GM12878 (cell line): ENCODE results near the gene NSDHL. TPM values are rescaled to one million over a fixed set of nuclear protein-coding genes. Genes with fewer than 3 reads are reported as not detected.

Experiments used
- ATAC-seq: fragments of 200-7000 bp; cut with Tn5 transposase; 3 replicates; pipeline ENCODE4 v1.9.1; 2020; ENCODE audit warnings: mild to moderate bottlenecking, moderate library complexity
- BruUV-seq: library from RNA; stranded (reverse); fragments of 400-500 nt; replicated peaks from 2 replicates; lab custom pipeline; 2021; lab: Mats Ljungman, UMichigan
- CTCF ChIA-PET: fragments of 300-600 bp; sonication (Branson Sonifier 250); formaldehyde crosslinking; extraction: SDS; loops from one replicate; lab custom pipeline; 2021; ENCODE audit warnings: inconsistent platforms; lab: Yijun Ruan, JAX
- POLR2A ChIA-PET: fragments of 350-600 bp; formaldehyde crosslinking; extraction: SDS; loops from one replicate; lab custom pipeline; 2021; ENCODE audit warnings: inconsistent platforms; lab: Charles Lee
- RAD21 ChIA-PET: fragments of 300-600 bp; sonication (Branson Sonifier 250); formaldehyde crosslinking; loops from one replicate; lab custom pipeline; 2023; ENCODE audit warnings: antibody characterized with exemption; ENCODE audit not compliant: unreplicated experiment; lab: Charles Lee
- SMC1A ChIA-PET: fragments of 300-600 bp; sonication (Branson Sonifier 250); formaldehyde crosslinking; loops from one replicate; lab custom pipeline; 2023; ENCODE audit not compliant: unreplicated experiment, uncharacterized antibody; lab: Charles Lee
- DNase-seq: peaks from one replicate; pipeline ENCODE4 v3.0.0-alpha.2; 2011; ENCODE audit warnings: low read depth, low spot score
- FAIRE-seq: peaks from 3 replicates; lab custom pipeline; 2011; peaks lifted over from hg19 to GRCh38; lab: Jason Lieb, UNC
- H2AFZ ChIP-seq: 2 replicates; pipeline ENCODE4 v1.6.0; 2011; ENCODE audit warnings: low read depth, low read length, control low read depth; ENCODE audit not compliant: control insufficient read depth
- H3K27ac ChIP-seq: 2 replicates; pipeline ENCODE4 v1.5.1; 2011; ENCODE audit warnings: control low read depth; ENCODE audit not compliant: control insufficient read depth, insufficient read depth
- H3K27me3 ChIP-seq, 2 experiments: replicated peaks in 1 of 2; 2 replicates each; pipeline versions ENCODE4 v1.6.0 to v1.6.1; 2011; ENCODE audit warnings: low read length in 1 of 2; ENCODE audit not compliant: control insufficient read depth in 2 of 2, insufficient read depth in 2 of 2
- H3K36me3 ChIP-seq, 2 experiments: 2 replicates each; pipeline ENCODE4 v1.5.1; 2011; ENCODE audit warnings: low read length in 1 of 2; ENCODE audit not compliant: control insufficient read depth in 2 of 2, insufficient read depth in 2 of 2
- H3K4me1 ChIP-seq: 2 replicates; pipeline ENCODE4 v1.6.1; 2011; ENCODE audit warnings: mild to moderate bottlenecking, low read length, moderate library complexity, mixed read lengths; ENCODE audit not compliant: control insufficient read depth, insufficient read depth
- H3K4me2 ChIP-seq: 2 replicates; pipeline ENCODE4 v1.6.0; 2011; ENCODE audit warnings: control low read depth; ENCODE audit not compliant: control insufficient read depth, insufficient read depth
- H3K4me3 ChIP-seq: fragments of 200-600 bp; sonication (generic); 2 replicates; pipeline ENCODE4 v1.5.1; 2016
- H3K79me2 ChIP-seq: 2 replicates; pipeline ENCODE4 v1.6.0; 2011; ENCODE audit warnings: low read length; ENCODE audit not compliant: control insufficient read depth, insufficient read depth
- H3K9ac ChIP-seq: 2 replicates; pipeline ENCODE4 v1.8.0; 2011; ENCODE audit warnings: low read length, control low read depth, mixed read lengths; ENCODE audit not compliant: control insufficient read depth, insufficient read depth
- H3K9me3 ChIP-seq: replicated peaks from 3 replicates; pipeline ENCODE4 v1.5.1; 2011; ENCODE audit warnings: mild to moderate bottlenecking, low read length; ENCODE audit not compliant: control insufficient read depth, insufficient read depth
- H4K20me1 ChIP-seq: 2 replicates; pipeline ENCODE4 v1.6.0; 2011; ENCODE audit not compliant: control insufficient read depth, insufficient read depth
- FOXK2 ChIP-seq: fragments of 450-650 bp; IDR thresholded peaks from 2 replicates; pipeline ENCODE4 v1.6.1; 2017; ENCODE audit warnings: mild to moderate bottlenecking, moderate library complexity
- PAX8 ChIP-seq: fragments of 450-650 bp; IDR thresholded peaks from 2 replicates; pipeline ENCODE4 v1.6.1; 2017; ENCODE audit warnings: mild to moderate bottlenecking, moderate library complexity
- RFX5 ChIP-seq: IDR thresholded peaks from 2 replicates; pipeline ENCODE4 v1.6.1; 2011; ENCODE audit warnings: low read depth, low read length, improper control_type of control experiment
- SMAD1 ChIP-seq: fragments of 450-650 bp; IDR thresholded peaks from 2 replicates; pipeline ENCODE4 v1.6.1; 2018; ENCODE audit warnings: mild to moderate bottlenecking, low read depth; ENCODE audit not compliant: partially characterized antibody
- SMARCA5 ChIP-seq: fragments of 450-650 bp; IDR thresholded peaks from 2 replicates; pipeline ENCODE4 v1.6.1; 2017; ENCODE audit warnings: mild to moderate bottlenecking
- TCF12 ChIP-seq: IDR thresholded peaks from 2 replicates; pipeline ENCODE4 v1.6.1; 2011; ENCODE audit warnings: low read depth, mild to moderate bottlenecking, low read length
- WGBS: methylation state at CpG from one replicate; pipeline ENCODE4 v1.1.6; 2016; ENCODE audit warnings: low lambda C conversion rate; ENCODE audit not compliant: insufficient replicate concordance, insufficient coverage; ENCODE audit errors: missing lambda C conversion rate; 5-methylcytosine and 5-hydroxymethylcytosine counted together
- in situ Hi-C: fragments of 300-500 bp; cut with MboI; formaldehyde crosslinking; loops from 9 replicates; pipeline ENCODE4 v1.14.3; 2018; ENCODE audit warnings: mixed read lengths
- intact Hi-C: fragments of 100-400 bp; cut with micrococcal nuclease; formaldehyde crosslinking; loops from one replicate; pipeline ENCODE4 v1.14.2; 2022; ENCODE audit not compliant: unreplicated experiment
- polyA plus RNA-seq, 11 experiments: library from polyadenylated mRNA; depleted of rRNA in 4 of 11; unstranded in 6 of 11; stranded (reverse) in 5 of 11; fragments of >200 nt; fragmentation: Nextera tagmentation in 4 of 11; fragmentation: Illumina TruSeq in 1 of 11; extraction: Ambion mirVana in 4 of 11; extraction: Trizol in 1 of 11; gene quantifications; 1 replicate in 1 of 11; 2 replicates in 10 of 11; pipeline versions ENCODE4 v1.2.1 to v1.2.3, GENCODE V29; 2011 to 2016; ENCODE audit warnings: inconsistent platforms in 2 of 11, missing spikeins in 2 of 11, low read depth in 1 of 11
- total RNA-seq, 4 experiments: library from RNA; depleted of rRNA in 3 of 4; stranded (reverse); fragments of >200 nt in 3 of 4; fragmentation: Illumina TruSeq in 1 of 4; extraction: Trizol in 1 of 4; gene quantifications; 2 replicates each; pipeline versions ENCODE4 v1.2.1 to v1.2.3, GENCODE V29; 2013 to 2021
- TF ChIP-seq, protein P1 (sequence below): fragments of 450-650 bp; IDR thresholded peaks from 2 replicates; pipeline ENCODE4 v1.6.1; 2016; ENCODE audit warnings: mild to moderate bottlenecking, moderate library complexity, borderline replicate concordance
- TF ChIP-seq, protein P2 (sequence below): IDR thresholded peaks from 2 replicates; pipeline ENCODE4 v1.6.1; 2011; ENCODE audit warnings: borderline replicate concordance, low read depth, mild to moderate bottlenecking, moderate library complexity, mixed read lengths, low read length; ENCODE audit not compliant: insufficient read depth; ENCODE audit errors: extremely low read length
- TF ChIP-seq, protein P3 (sequence below): IDR thresholded peaks from 2 replicates; pipeline ENCODE4 v1.6.1; 2012; ENCODE audit warnings: mild to moderate bottlenecking, low read depth, low read length
- TF ChIP-seq, protein P4 (sequence below): fragments of 450-650 bp; formaldehyde crosslinking; IDR thresholded peaks from 2 replicates; pipeline ENCODE4 v1.4.0; 2020; ENCODE audit warnings: mild to moderate bottlenecking, moderate library complexity

The NSDHL gene
- total and polyA plus RNA-seq, 10 of the 15 experiments (the other 5 are each of a cell fraction or from before 2014, with no cell fraction given), result 16.9 to 37.1 (median 26.9) TPM

DNA sequence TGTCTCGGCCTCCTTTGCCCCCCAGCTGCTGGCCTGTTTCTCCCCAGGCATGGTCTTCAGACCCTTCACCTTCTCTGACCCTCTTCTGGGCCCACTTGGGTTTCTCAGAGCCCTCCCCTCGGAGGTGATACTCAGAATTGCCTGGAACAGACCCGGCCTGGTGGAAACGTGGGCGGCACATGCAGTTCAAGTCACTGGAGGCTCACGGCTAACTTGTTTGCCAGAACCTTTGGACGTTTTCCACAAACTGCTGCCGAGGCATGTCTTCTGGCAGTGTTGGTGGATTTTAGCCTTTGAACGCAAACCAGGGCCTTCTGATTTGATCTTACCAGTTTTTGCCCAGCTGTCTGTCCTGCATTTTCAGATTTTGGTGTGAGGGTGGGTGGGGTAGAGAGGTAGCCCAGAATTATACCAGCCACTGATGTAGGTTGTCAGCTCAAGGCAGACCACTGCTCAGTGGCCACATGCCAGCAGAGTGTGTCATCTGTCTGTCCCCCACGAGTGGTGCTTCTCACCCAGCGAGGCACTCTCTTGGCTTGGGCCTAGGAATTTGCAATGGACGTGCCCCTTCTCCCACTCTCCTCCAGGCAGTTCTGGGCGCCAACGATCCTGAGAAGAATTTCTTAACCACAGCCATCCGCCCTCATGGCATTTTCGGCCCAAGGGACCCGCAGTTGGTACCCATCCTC is 34.5 kb downstream of the NSDHL start:
- no peak for ATAC-seq
- RAD21 ChIA-PET, result no interaction called here
- H3K4me3 ChIP-seq, result no peak overlapping the region
- no peak overlapping the region for H3K27ac ChIP-seq
- H3K9me3 ChIP-seq, result no peaks in the 10 kb centered on the region
- SMC1A ChIA-PET, result no interaction called here
- DNase-seq, result no peak
- no peaks in the 10 kb centered on the region for H4K20me1 ChIP-seq
- BruUV-seq, result no TSS peak
- no peak for FAIRE-seq
- intact Hi-C loops (no loop called here), in situ Hi-C loops (no loop called here)
- CTCF ChIA-PET, result no interaction called here
- WGBS, result 67% methylated on average over 17 of the region's 17 CpGs
- H3K27me3 ChIP-seq, result no peaks in the 10 kb centered on the region
- H3K4me2 ChIP-seq, result no peak overlapping the region
- H3K79me2 ChIP-seq, result no peaks in the 10 kb centered on the region
- H3K9ac ChIP-seq, result no peak overlapping the region
- no peaks in the 10 kb centered on the region for H3K4me1 ChIP-seq
- H3K36me3 ChIP-seq, result peaks cover 0 to 2% of the 10 kb centered on the region in 2 experiments
- POLR2A ChIA-PET, result no interaction called here
- H2AFZ ChIP-seq, result no peak overlapping the region
- TF ChIP-seq, protein P1, sequence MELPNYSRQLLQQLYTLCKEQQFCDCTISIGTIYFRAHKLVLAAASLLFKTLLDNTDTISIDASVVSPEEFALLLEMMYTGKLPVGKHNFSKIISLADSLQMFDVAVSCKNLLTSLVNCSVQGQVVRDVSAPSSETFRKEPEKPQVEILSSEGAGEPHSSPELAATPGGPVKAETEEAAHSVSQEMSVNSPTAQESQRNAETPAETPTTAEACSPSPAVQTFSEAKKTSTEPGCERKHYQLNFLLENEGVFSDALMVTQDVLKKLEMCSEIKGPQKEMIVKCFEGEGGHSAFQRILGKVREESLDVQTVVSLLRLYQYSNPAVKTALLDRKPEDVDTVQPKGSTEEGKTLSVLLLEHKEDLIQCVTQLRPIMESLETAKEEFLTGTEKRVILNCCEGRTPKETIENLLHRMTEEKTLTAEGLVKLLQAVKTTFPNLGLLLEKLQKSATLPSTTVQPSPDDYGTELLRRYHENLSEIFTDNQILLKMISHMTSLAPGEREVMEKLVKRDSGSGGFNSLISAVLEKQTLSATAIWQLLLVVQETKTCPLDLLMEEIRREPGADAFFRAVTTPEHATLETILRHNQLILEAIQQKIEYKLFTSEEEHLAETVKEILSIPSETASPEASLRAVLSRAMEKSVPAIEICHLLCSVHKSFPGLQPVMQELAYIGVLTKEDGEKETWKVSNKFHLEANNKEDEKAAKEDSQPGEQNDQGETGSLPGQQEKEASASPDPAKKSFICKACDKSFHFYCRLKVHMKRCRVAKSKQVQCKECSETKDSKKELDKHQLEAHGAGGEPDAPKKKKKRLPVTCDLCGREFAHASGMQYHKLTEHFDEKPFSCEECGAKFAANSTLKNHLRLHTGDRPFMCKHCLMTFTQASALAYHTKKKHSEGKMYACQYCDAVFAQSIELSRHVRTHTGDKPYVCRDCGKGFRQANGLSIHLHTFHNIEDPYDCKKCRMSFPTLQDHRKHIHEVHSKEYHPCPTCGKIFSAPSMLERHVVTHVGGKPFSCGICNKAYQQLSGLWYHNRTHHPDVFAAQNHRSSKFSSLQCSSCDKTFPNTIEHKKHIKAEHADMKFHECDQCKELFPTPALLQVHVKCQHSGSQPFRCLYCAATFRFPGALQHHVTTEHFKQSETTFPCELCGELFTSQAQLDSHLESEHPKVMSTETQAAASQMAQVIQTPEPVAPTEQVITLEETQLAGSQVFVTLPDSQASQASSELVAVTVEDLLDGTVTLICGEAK, result no peak
- TF ChIP-seq, protein P2, sequence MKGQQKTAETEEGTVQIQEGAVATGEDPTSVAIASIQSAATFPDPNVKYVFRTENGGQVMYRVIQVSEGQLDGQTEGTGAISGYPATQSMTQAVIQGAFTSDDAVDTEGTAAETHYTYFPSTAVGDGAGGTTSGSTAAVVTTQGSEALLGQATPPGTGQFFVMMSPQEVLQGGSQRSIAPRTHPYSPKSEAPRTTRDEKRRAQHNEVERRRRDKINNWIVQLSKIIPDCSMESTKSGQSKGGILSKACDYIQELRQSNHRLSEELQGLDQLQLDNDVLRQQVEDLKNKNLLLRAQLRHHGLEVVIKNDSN, result no peak
- no peak for TF ChIP-seq FOXK2
- TF ChIP-seq, protein P3, sequence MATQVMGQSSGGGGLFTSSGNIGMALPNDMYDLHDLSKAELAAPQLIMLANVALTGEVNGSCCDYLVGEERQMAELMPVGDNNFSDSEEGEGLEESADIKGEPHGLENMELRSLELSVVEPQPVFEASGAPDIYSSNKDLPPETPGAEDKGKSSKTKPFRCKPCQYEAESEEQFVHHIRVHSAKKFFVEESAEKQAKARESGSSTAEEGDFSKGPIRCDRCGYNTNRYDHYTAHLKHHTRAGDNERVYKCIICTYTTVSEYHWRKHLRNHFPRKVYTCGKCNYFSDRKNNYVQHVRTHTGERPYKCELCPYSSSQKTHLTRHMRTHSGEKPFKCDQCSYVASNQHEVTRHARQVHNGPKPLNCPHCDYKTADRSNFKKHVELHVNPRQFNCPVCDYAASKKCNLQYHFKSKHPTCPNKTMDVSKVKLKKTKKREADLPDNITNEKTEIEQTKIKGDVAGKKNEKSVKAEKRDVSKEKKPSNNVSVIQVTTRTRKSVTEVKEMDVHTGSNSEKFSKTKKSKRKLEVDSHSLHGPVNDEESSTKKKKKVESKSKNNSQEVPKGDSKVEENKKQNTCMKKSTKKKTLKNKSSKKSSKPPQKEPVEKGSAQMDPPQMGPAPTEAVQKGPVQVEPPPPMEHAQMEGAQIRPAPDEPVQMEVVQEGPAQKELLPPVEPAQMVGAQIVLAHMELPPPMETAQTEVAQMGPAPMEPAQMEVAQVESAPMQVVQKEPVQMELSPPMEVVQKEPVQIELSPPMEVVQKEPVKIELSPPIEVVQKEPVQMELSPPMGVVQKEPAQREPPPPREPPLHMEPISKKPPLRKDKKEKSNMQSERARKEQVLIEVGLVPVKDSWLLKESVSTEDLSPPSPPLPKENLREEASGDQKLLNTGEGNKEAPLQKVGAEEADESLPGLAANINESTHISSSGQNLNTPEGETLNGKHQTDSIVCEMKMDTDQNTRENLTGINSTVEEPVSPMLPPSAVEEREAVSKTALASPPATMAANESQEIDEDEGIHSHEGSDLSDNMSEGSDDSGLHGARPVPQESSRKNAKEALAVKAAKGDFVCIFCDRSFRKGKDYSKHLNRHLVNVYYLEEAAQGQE, result no peak
- TF ChIP-seq SMARCA5, result no peak
- TF ChIP-seq RFX5, result no peak
- TF ChIP-seq, protein P4, sequence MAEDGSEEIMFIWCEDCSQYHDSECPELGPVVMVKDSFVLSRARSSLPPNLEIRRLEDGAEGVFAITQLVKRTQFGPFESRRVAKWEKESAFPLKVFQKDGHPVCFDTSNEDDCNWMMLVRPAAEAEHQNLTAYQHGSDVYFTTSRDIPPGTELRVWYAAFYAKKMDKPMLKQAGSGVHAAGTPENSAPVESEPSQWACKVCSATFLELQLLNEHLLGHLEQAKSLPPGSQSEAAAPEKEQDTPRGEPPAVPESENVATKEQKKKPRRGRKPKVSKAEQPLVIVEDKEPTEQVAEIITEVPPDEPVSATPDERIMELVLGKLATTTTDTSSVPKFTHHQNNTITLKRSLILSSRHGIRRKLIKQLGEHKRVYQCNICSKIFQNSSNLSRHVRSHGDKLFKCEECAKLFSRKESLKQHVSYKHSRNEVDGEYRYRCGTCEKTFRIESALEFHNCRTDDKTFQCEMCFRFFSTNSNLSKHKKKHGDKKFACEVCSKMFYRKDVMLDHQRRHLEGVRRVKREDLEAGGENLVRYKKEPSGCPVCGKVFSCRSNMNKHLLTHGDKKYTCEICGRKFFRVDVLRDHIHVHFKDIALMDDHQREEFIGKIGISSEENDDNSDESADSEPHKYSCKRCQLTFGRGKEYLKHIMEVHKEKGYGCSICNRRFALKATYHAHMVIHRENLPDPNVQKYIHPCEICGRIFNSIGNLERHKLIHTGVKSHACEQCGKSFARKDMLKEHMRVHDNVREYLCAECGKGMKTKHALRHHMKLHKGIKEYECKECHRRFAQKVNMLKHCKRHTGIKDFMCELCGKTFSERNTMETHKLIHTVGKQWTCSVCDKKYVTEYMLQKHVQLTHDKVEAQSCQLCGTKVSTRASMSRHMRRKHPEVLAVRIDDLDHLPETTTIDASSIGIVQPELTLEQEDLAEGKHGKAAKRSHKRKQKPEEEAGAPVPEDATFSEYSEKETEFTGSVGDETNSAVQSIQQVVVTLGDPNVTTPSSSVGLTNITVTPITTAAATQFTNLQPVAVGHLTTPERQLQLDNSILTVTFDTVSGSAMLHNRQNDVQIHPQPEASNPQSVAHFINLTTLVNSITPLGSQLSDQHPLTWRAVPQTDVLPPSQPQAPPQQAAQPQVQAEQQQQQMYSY (CRISPR knock-in tag), result no peak
- TF ChIP-seq PAX8, result no peak
- no peak for TF ChIP-seq SMAD1
- no peak for TF ChIP-seq TCF12
